Central memory CD8-positive, alpha-beta T cell (primary cell): ENCODE measurements around the gene BCL2L11.

Source experiments
- ATAC-seq: fragments of 150-1000 bp; cut with Tn5 transposase; replicated peaks from 2 replicates; pipeline ENCODE4 v1.10.0; 2022; ENCODE audit warnings: mild to moderate bottlenecking, moderate FRiP score, moderate number of reproducible peaks; ENCODE audit not compliant: poor library complexity, severe bottlenecking; ENCODE audit errors: extremely low read depth
- DNase-seq, 2 donors: peaks; one replicate each; pipeline ENCODE4 v3.0.0; 2021; ENCODE audit warnings: low spot score in 2 of 2
- H3K27ac Mint-ChIP-seq: one replicate; pipeline ENCODE4 v1.8.0; 2022; ENCODE audit warnings: low read depth, mild to moderate bottlenecking, moderate library complexity, mixed read lengths
- H3K27me3 Mint-ChIP-seq: one replicate; pipeline ENCODE4 v1.8.0; 2022; ENCODE audit warnings: mixed read lengths
- H3K36me3 Mint-ChIP-seq: one replicate; pipeline ENCODE4 v1.8.0; 2022; ENCODE audit warnings: mild to moderate bottlenecking, moderate library complexity, mixed read lengths; ENCODE audit not compliant: insufficient read depth
- H3K4me1 Mint-ChIP-seq: one replicate; pipeline ENCODE4 v1.8.0; 2022; ENCODE audit warnings: mixed read lengths
- H3K4me3 Mint-ChIP-seq: one replicate; pipeline ENCODE4 v1.8.0; 2022; ENCODE audit warnings: mild to moderate bottlenecking, moderate library complexity, mixed read lengths
- H3K9me3 Mint-ChIP-seq: one replicate; pipeline ENCODE4 v1.8.0; 2022; ENCODE audit warnings: mixed read lengths

BCL2L11 gene

GRCh38 chr2:111198701-111199100, 78.0 kb downstream of the BCL2L11 start:
- H3K4me3 Mint-ChIP-seq = no peak overlapping the region

DNA sequence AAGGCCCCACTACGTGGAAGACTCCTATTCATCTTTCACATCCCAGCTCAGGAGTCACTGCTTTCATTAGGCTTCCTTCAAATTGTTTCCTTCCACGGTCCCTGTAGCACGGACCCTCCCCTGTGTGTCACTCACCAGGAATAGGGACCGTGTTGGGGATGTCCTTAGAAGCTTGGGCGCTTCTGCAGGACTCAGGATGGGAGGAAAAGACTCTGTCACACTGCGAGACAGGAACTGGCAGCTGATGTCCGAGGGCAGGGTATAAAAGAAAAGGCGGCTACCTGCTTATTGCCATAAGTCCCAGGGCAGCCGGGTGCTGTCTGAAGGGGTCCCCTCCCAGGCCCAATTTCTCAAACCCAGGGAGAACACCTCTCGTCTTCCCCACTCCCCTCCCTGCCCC, 79.1 kb downstream of the BCL2L11 start:
- Mint-ChIP-seq H3K27ac (peak overlapping the region; percentile 26), H3K4me3 (no peak overlapping the region)
- no peak for ATAC-seq

More at GRCh38 chr2:111198701-111199100, 78.0 kb downstream of the BCL2L11 start:
- Mint-ChIP-seq H3K9me3 (no peaks in the 10 kb centered on the region), H3K4me1 (peaks cover 37% of the 10 kb centered on the region), H3K27ac (no peak overlapping the region), H3K27me3 (no peaks in the 10 kb centered on the region), H3K36me3 (no peaks in the 10 kb centered on the region)
- DNase-seq = no peak
- ATAC-seq = no peak

GRCh38 chr2:111200333-111200881, 79.7 kb downstream of the BCL2L11 start:
- Mint-ChIP-seq H3K36me3 (no peaks in the 10 kb centered on the region), H3K9me3 (no peaks in the 10 kb centered on the region), H3K4me1 (peaks cover 29% of the 10 kb centered on the region), H3K27me3 (no peaks in the 10 kb centered on the region), H3K4me3 (no peak overlapping the region), H3K27ac (no peak overlapping the region)
- DNase-seq (no peak), ATAC-seq (no peak)

More for the DNA sequence above, 79.1 kb downstream of the BCL2L11 start:
- H3K27me3 Mint-ChIP-seq = no peaks in the 10 kb centered on the region
- no peaks in the 10 kb centered on the region for H3K9me3 Mint-ChIP-seq
- no peaks in the 10 kb centered on the region for H3K36me3 Mint-ChIP-seq
- peaks cover 35% of the 10 kb centered on the region for H3K4me1 Mint-ChIP-seq
- DNase-seq = no peak

GRCh38 chr2:111201214-111201613, 80.5 kb downstream of the BCL2L11 start:
- Mint-ChIP-seq H3K27me3 (no peaks in the 10 kb centered on the region), H3K4me1 (peaks cover 21% of the 10 kb centered on the region), H3K9me3 (no peaks in the 10 kb centered on the region), H3K4me3 (no peak overlapping the region), H3K36me3 (no peaks in the 10 kb centered on the region), H3K27ac (no peak overlapping the region)
- no peak for ATAC-seq
- DNase-seq = no peak

DNA sequence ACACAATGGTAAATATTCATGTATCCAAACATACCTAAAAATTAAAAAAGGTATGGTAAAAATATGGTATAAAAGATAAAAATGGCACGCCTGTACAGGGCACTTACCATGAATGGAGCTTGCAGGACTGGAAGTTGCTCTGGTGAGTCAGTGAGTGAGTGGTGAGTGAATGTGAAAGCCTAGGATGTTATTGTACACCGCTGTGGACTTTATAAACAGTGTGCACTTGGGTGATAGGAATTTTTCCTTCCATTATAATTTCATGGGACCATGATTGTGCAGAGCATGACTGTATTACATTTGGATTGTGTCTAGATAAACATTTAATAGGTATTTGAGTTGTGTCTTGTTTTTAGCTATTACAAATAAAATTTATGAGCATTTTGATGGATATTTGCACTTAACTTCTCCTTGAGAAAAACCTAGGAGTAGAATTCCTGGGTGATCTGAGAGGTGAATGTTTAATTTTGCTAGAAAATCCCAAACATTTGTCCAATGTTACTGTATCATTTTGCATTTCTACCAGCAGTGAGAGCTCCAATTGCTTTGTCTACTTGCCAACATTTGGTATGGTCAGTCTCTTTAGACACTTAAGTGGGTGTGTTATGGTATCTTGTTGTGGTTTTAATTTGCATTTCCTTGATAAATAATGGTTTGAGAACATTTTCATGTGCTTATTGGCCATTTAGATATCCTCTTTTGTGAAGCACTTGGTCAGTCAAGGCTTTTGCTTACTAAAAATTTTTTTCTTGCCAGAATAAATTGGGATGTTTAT, 81.7 kb downstream of the BCL2L11 start:
- Mint-ChIP-seq H3K4me3 (no peak overlapping the region), H3K27me3 (no peaks in the 10 kb centered on the region), H3K4me1 (peaks cover 9% of the 10 kb centered on the region), H3K27ac (no peak overlapping the region), H3K36me3 (no peaks in the 10 kb centered on the region), H3K9me3 (no peaks in the 10 kb centered on the region)
- DNase-seq = no peak
- no peak for ATAC-seq

DNA sequence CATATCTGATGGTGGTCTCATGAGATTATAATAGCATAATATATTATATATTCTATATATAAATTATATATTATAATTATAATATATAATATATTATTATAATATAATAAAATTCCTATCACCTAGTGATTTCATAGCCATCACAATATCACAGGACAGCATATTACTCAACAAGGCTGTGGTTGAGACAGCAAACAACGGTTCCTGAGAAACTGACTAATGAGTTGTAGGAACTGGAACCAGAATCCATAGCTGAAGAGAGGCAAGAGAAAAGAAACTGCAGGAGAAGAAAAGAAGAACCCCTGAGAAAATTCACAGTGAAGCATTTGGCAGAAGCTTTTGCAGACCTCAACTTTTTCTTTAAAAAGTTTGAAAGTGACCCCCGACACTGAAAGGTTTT, 84.0 kb downstream of the BCL2L11 start:
- DNase-seq = no peak
- Mint-ChIP-seq H3K36me3 (no peaks in the 10 kb centered on the region), H3K4me3 (no peak overlapping the region), H3K27ac (no peak overlapping the region), H3K4me1 (no peaks in the 10 kb centered on the region), H3K9me3 (no peaks in the 10 kb centered on the region), H3K27me3 (no peaks in the 10 kb centered on the region)
- no peak for ATAC-seq

DNA sequence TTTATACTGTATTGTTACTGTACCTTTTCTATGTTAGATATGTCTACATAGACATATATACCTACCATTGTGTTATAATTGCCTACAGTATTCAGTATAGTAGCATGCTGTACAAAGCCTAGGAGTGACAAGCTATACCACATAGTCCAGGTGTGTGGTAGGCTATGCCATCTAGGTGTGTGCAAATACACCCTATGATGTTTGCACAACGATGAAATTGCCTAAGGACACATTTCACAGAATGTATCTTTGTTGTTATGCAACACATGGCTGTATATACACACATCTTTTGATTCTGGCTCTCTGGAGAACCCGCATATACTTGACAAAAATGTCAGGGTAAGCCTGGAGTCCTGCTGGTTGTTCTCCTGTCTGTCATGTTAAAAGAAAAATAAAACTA, 85.1 kb downstream of the BCL2L11 start:
- no peak overlapping the region for H3K27ac Mint-ChIP-seq
- H3K4me1 Mint-ChIP-seq = no peaks in the 10 kb centered on the region
- H3K27me3 Mint-ChIP-seq = no peaks in the 10 kb centered on the region
- no peak for DNase-seq
- ATAC-seq = no peak
- no peaks in the 10 kb centered on the region for H3K9me3 Mint-ChIP-seq
- H3K4me3 Mint-ChIP-seq = no peak overlapping the region
- no peaks in the 10 kb centered on the region for H3K36me3 Mint-ChIP-seq

GRCh38 chr2:111207851-111208250, 87.1 kb downstream of the BCL2L11 start:
- Mint-ChIP-seq H3K36me3 (no peaks in the 10 kb centered on the region), H3K4me3 (no peak overlapping the region), H3K4me1 (no peaks in the 10 kb centered on the region), H3K27ac (no peak overlapping the region), H3K9me3 (no peaks in the 10 kb centered on the region), H3K27me3 (no peaks in the 10 kb centered on the region)
- DNase-seq = no peak
- ATAC-seq = no peak

- Mint-ChIP-seq H3K4me3 (no peak overlapping the region), H3K27ac (no peak overlapping the region), H3K27me3 (no peaks in the 10 kb centered on the region), H3K9me3 (no peaks in the 10 kb centered on the region), H3K4me1 (no peaks in the 10 kb centered on the region), H3K36me3 (no peaks in the 10 kb centered on the region)
- ATAC-seq = no peak
- no peak for DNase-seq
These were observed 87.9 kb downstream of the BCL2L11 start for GRCh38 chr2:111208639-111209038.

DNA sequence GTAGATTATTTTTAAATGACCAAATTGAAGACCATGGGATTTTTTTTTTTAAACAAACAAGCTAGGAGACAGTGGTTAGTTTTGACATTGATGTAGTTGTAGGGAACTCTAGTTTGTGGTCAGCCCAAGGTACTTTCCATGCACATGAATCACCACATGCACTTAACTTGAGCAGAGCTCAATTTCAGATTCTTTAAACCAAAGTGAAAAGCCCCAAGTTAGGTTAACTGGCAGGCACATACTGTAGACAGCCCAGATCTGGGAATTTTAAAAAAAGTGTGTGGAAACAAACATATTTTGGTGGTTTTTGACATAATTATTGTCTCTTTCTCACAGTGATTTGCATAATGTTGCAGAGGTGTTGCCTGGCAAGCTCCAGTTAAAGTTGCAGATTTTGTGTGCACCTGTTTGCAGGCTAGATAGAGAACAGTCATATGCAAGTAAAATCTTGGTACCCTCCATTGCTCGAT, 88.4 kb downstream of the BCL2L11 start:
- peaks cover 4% of the 10 kb centered on the region for H3K9me3 Mint-ChIP-seq
- peak; percentile 40 for ATAC-seq
- no peak overlapping the region for H3K27ac Mint-ChIP-seq
- H3K36me3 Mint-ChIP-seq = no peaks in the 10 kb centered on the region
- H3K4me3 Mint-ChIP-seq = no peak overlapping the region
- no peaks in the 10 kb centered on the region for H3K4me1 Mint-ChIP-seq
- no peak for DNase-seq
- H3K27me3 Mint-ChIP-seq = no peaks in the 10 kb centered on the region

GRCh38 chr2:111210036-111210435, 89.3 kb downstream of the BCL2L11 start:
- DNase-seq (no peak), ATAC-seq (no peak)
- Mint-ChIP-seq H3K4me3 (no peak overlapping the region), H3K9me3 (peaks cover 10% of the 10 kb centered on the region), H3K27ac (no peak overlapping the region), H3K27me3 (no peaks in the 10 kb centered on the region), H3K36me3 (no peaks in the 10 kb centered on the region), H3K4me1 (no peaks in the 10 kb centered on the region)

DNA sequence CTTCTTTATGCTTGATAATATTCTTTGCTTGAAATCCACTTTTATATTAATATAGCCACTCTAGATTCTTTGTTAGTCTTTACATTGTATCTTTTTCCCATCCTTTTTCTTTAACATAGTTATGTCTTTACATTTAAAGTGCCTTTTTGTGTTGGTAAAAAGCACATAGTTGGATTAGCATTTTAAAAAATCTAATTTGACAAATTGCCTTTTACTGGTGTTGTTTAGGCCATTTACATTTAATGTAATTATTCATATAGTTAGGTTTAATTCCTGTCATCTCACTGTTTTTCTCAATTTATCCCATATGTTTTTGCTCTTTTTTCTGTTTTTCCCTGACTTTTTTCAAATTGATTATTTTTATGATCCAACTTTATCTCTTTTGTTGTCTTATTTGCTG, 93.2 kb downstream of the BCL2L11 start:
- Mint-ChIP-seq H3K36me3 (no peaks in the 10 kb centered on the region), H3K27ac (no peak overlapping the region), H3K9me3 (peaks cover 10% of the 10 kb centered on the region), H3K4me3 (no peak overlapping the region), H3K27me3 (no peaks in the 10 kb centered on the region), H3K4me1 (no peaks in the 10 kb centered on the region)
- ATAC-seq (no peak), DNase-seq (no peak)
